Nephron progenitor cell (in vitro differentiated cells): ENCODE results near the gene C16orf92.

ENCODE experiments used
- DNase-seq: peaks from one replicate; pipeline ENCODE4 v3.0.0; 2021
- H3K27ac Mint-ChIP-seq: 2 replicates; pipeline ENCODE4 v1.8.0; 2021; ENCODE audit warnings: mild to moderate bottlenecking, moderate library complexity, mixed read lengths
- H3K27me3 Mint-ChIP-seq: 2 replicates; pipeline ENCODE4 v1.8.0; 2021; ENCODE audit warnings: mild to moderate bottlenecking, low read depth, mixed read lengths; ENCODE audit not compliant: poor library complexity
- H3K36me3 Mint-ChIP-seq: 2 replicates; pipeline ENCODE4 v1.8.0; 2021; ENCODE audit warnings: low read depth, mixed read lengths
- H3K4me1 Mint-ChIP-seq: 2 replicates; pipeline ENCODE4 v1.8.0; 2021; ENCODE audit warnings: mixed read lengths
- H3K4me3 Mint-ChIP-seq: 2 replicates; pipeline ENCODE4 v1.8.0; 2021; ENCODE audit warnings: mild to moderate bottlenecking, moderate library complexity, mixed read lengths
- H3K9me3 Mint-ChIP-seq: 2 replicates; pipeline ENCODE4 v1.8.0; 2021; ENCODE audit warnings: mild to moderate bottlenecking, moderate library complexity, mixed read lengths
- CTCF ChIP-seq: fragments of 200-600 bp; sonication (generic); IDR thresholded peaks from 2 replicates; pipeline ENCODE4 v1.5.0; 2021; ENCODE audit warnings: antibody characterized with exemption

The C16orf92 gene

GRCh38 chr16:29991571-29991904, 31.5 kb upstream of the C16orf92 start:
- Mint-ChIP-seq H3K27ac (peak overlapping the region; percentile 89), H3K27me3 (peaks cover under 1% of the 10 kb centered on the region), H3K4me3 (no peak overlapping the region), H3K9me3 (no peaks in the 10 kb centered on the region), H3K36me3 (peaks cover 41% of the 10 kb centered on the region), H3K4me1 (peaks cover 65% of the 10 kb centered on the region)
- no peak for DNase-seq
- TF ChIP-seq CTCF, result no peak

GRCh38 chr16:29992344-29992967, 30.5 kb upstream of the C16orf92 start:
- H3K27ac Mint-ChIP-seq, result peak overlapping the region; percentile 89
- no peak for DNase-seq
- peak overlapping the region; percentile 30 for H3K4me3 Mint-ChIP-seq
- H3K9me3 Mint-ChIP-seq, result no peaks in the 10 kb centered on the region
- TF ChIP-seq CTCF, result no peak
- peaks cover 68% of the 10 kb centered on the region for H3K4me1 Mint-ChIP-seq
- H3K36me3 Mint-ChIP-seq, result peaks cover 40% of the 10 kb centered on the region
- peaks cover 3% of the 10 kb centered on the region for H3K27me3 Mint-ChIP-seq

DNA sequence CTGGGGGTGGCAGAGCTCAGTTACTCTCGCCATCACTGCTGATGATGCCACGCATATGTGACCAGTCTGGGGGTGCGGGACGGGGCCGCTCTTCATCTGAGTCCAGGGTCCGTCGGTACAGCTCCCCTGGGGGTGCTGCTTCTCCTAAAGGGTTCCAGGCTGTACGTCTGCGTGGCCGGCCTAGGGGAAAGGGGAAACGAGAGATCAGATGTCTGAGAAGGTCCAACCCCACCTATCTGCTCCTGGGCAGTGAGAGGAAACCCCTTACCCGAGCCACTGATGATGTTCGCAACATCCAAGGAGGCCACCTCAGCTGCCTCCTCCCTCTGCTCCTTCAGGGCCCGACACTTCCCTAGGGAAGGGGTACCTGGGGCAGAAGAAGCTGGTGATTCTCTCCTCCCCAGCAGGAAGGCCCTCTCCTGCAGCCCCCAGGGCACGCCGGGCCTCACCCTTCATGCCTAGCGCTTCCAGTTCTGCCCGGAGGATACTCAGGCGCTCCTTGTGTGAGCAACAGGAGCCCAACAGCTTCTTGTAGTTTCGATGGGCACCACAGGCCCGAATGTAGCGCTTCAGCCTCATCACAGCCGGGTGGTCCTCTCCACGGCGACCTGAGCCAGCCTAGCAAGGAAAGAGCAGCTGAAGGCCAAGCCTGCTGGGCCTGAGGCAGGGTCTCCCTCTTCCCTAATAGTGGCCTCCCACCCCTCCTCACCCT, 29.7 kb upstream of the C16orf92 start:
- Mint-ChIP-seq H3K27ac (no peak overlapping the region), H3K4me3 (no peak overlapping the region), H3K27me3 (peaks cover 3% of the 10 kb centered on the region), H3K36me3 (peaks cover 43% of the 10 kb centered on the region), H3K9me3 (no peaks in the 10 kb centered on the region), H3K4me1 (peaks cover 61% of the 10 kb centered on the region)
- TF ChIP-seq CTCF, result no peak
- DNase-seq, result no peak

DNA sequence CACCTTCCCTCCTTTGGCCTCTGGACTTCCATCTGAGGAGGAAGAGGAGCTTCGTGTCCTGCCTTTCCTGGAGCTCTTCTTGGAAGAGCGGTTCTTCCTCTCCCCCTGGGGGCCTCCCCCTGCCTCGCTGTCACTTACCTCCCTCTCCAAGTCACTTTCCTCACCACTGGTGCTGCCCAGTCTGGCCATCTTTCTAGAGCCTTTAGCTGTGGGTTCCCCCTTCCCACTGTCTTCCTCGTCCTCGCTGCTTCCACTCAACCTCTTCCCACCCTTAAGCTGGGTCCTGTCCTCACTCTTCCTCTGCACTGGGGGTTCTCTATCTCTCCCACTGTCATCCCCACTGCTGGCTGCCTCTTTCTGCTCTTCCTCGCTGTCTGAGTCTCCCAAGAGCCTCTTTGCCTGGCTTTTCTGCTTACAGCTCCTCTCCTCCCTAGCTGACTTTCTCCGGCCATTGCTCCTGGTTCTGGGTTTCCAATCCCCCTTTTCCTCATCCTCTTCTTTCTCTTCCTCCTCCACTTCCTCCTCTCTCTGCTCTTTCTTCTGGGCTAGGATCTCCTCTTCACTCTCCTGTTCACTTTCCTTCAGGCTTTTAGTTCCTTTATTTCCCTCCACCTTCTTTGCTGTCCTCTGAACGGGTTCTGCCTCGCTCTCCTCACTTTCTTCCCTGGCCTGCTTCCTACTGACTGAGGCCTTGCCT, 28.9 kb upstream of the C16orf92 start:
- no peak for DNase-seq
- H3K4me1 Mint-ChIP-seq, result peaks cover 54% of the 10 kb centered on the region
- peaks cover 3% of the 10 kb centered on the region for H3K27me3 Mint-ChIP-seq
- peaks cover 43% of the 10 kb centered on the region for H3K36me3 Mint-ChIP-seq
- TF ChIP-seq CTCF, result no peak
- no peak overlapping the region for H3K27ac Mint-ChIP-seq
- H3K4me3 Mint-ChIP-seq, result peak overlapping the region; percentile 98
- H3K9me3 Mint-ChIP-seq, result no peaks in the 10 kb centered on the region

DNA sequence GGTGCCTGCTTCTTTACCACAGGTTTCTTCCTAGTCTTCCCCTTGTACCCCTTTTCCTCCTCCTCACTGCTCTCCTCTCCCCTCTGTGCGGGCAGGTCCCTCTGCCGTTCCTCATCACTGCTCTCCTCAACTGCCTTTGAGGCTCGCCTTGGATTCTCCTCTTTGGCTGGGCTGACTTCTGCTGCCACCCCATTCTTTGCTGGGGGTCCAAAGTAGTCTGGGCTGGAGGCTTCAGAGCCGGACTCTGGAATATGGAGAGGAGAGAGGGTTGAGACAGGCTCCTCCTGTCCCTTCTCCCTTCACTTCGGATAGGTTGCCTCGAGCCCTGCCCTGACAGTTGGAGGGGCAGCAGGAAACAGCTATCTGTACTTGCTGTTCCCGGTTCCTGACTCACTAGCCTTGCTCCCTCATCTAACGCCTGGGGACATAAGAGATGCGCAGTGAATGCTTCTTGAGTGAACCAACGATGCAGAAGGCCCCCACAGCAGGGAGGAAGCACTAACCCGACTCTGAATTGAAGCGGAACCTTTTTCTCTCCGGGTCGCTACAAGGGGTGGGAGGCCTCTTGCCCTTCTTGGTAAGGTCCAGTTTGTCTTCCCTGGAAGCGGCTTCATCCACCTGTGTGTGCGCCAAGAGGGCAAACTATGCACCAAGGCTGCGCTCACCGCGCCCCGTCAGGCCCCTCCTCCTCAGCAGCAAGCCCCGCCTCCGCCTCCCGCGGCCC, 28.2 kb upstream of the C16orf92 start:
- peaks cover 36% of the 10 kb centered on the region for H3K36me3 Mint-ChIP-seq
- H3K27ac Mint-ChIP-seq, result no peak overlapping the region
- DNase-seq, result peak; percentile 61
- TF ChIP-seq CTCF, result no peak
- peaks cover 52% of the 10 kb centered on the region for H3K4me1 Mint-ChIP-seq
- no peaks in the 10 kb centered on the region for H3K9me3 Mint-ChIP-seq
- H3K27me3 Mint-ChIP-seq, result peaks cover 3% of the 10 kb centered on the region
- peak overlapping the region; percentile 98 for H3K4me3 Mint-ChIP-seq
